ENCODE data around the gene SCAP.

SCAP gene

GRCh38 chr3:47385007-47385406 lies 90.7 kb downstream of the SCAP start:
- Mint-ChIP-seq H3K36me3 (ENCODE audit: low read depth) (peaks cover 23% of the 10 kb centered on the region), H3K4me1 (peaks cover 29% of the 10 kb centered on the region), H3K4me3 (no peak overlapping the region), H3K27me3 (ENCODE audit: low read depth) (no peaks in the 10 kb centered on the region), H3K27ac (no peak overlapping the region), H3K9me3 (no peaks in the 10 kb centered on the region)
- no peak for TF ChIP-seq CTCF (IDR thresholded peaks at IDR 0.05; ENCODE audit: unreplicated experiment in 3 of 3)

DNA sequence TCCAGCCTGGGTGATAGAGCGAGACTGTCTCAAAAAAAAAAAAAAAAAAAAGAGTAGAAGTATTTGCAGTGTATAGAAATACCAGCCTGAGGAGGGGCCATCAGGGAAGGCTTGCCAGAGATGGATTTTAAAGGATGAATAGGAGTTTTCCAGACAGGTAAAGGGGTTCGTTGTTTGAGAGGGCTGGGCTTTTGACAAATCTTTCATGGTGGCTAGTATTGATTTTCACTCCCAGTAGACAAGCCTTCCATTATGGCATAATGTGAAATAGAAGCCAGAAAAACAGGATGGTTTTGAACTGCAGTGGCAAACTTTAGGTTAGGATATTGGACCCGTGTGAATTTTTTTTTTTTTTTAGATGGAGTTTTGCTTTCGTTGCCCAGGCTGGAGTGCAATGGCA lies 91.3 kb downstream of the SCAP start:
- H3K36me3 Mint-ChIP-seq (ENCODE audit: low read depth) = peaks cover 23% of the 10 kb centered on the region

GRCh38 chr3:47381317-47382157 lies 94.2 kb downstream of the SCAP start:
- H3K36me3 Mint-ChIP-seq (ENCODE audit: low read depth) = peaks cover 14% of the 10 kb centered on the region
- peaks cover 35% of the 10 kb centered on the region for H3K4me1 Mint-ChIP-seq
- no peak for TF ChIP-seq CTCF (IDR thresholded peaks at IDR 0.05; ENCODE audit: unreplicated experiment in 3 of 3)
- peak overlapping the region; percentile 96 to 99 (median 97) for H3K4me3 Mint-ChIP-seq
- H3K9me3 Mint-ChIP-seq = no peaks in the 10 kb centered on the region
- H3K27me3 Mint-ChIP-seq (ENCODE audit: low read depth) = no peaks in the 10 kb centered on the region
- peak overlapping the region; percentile 96 to 99 (median 99) for H3K27ac Mint-ChIP-seq

More for the DNA sequence above, 91.3 kb downstream of the SCAP start:
- H3K9me3 Mint-ChIP-seq = no peaks in the 10 kb centered on the region
- H3K4me1 Mint-ChIP-seq = peaks cover 35% of the 10 kb centered on the region
- H3K4me3 Mint-ChIP-seq = no peak overlapping the region
- no peak overlapping the region for H3K27ac Mint-ChIP-seq
- no peaks in the 10 kb centered on the region for H3K27me3 Mint-ChIP-seq (ENCODE audit: low read depth)
- no peak for TF ChIP-seq CTCF (IDR thresholded peaks at IDR 0.05; ENCODE audit: unreplicated experiment in 3 of 3)

DNA sequence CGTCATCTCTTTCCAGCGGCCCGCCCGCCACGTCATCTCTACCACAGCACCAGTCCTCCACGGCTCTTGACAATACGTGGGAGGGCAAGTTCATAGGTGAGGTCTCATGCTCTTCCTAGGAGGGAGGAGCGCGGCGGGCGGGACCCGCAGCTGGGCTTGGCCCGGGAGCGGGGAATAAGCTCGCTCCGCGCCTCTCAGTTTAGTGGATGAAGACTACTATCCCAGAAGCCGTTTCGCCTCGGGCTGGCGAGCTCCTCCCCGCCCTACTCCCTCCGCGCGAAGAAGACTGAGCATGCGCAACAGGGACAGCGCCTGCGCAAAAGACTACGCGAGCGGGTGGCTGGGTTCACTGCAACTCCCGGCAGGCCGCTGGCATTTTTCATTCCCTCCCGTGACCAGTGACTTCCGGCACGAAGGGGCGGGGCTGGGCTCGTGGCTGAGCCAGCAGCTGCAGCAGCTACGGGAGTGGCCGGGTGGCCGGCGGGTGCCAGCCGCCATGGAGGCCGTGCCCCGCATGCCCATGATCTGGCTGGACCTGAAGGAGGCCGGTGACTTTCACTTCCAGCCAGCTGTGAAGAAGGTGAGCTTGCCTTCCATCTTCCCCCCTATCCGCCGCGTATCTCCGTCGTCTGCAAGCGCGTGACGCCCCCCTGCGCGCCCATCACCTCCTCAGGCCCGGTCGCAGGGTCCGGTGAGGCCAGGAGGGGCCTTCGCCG lies 95.0 kb downstream of the SCAP start, which contains the start of gene PTPN23:
Gene PTPN23 (plus strand): TSS at position 421 of the 716 bp plus-strand sequence. CDS start 76 bp downstream, at position 497.
- H3K27ac Mint-ChIP-seq = peak within 1 kb of the TSS; percentile 96 to 99 (median 99)
- no peak for TF ChIP-seq CTCF (IDR thresholded peaks at IDR 0.05; ENCODE audit: unreplicated experiment in 3 of 3)
- H3K36me3 Mint-ChIP-seq (ENCODE audit: low read depth) = peaks cover 12% of the 10 kb centered on the region
- H3K9me3 Mint-ChIP-seq = no peaks in the 10 kb centered on the region
- no peaks in the 10 kb centered on the region for H3K27me3 Mint-ChIP-seq (ENCODE audit: low read depth)
- H3K4me1 Mint-ChIP-seq = peaks cover 33% of the 10 kb centered on the region
- H3K4me3 Mint-ChIP-seq = peak within 1 kb of the TSS; percentile 96 to 99 (median 97)

DNA sequence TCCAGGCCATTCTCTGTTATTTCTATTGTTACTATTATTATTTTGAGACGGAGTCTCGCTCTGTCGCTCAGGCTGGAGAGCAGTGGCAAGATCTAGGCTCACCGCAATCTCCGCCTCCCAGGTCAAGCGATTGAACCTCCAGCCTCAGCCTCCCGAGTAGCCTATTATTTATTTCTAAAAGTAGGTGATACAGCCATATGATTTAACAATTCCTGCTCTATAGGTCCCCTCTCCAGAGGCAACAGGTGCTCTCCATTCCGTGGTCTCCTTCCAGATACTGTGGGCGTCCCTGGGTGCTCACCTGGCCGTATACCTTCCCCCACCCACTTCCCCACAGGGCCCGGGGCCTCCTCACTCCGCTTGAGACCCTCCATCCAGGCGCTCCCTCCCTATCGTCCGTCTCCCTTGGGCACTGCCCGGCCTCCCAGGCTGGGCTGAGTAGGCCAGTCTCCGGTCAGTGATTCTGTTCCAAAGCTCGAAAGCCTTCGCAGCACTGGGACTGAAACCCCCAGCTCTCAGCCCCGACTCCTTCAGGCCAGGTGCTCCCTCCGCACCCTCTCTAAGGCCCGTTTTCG lies 95.6 kb downstream of the SCAP start:
- H3K9me3 Mint-ChIP-seq = no peaks in the 10 kb centered on the region
- H3K4me1 Mint-ChIP-seq = peaks cover 30% of the 10 kb centered on the region
- H3K27me3 Mint-ChIP-seq (ENCODE audit: low read depth) = no peaks in the 10 kb centered on the region
- peak overlapping the region; percentile 96 to 99 (median 99) for H3K27ac Mint-ChIP-seq
- peaks cover 9% of the 10 kb centered on the region for H3K36me3 Mint-ChIP-seq (ENCODE audit: low read depth)
- TF ChIP-seq CTCF (IDR thresholded peaks at IDR 0.05; ENCODE audit: unreplicated experiment in 3 of 3) = no peak
- H3K4me3 Mint-ChIP-seq = peak overlapping the region; percentile 96 to 99 (median 97)
